GM04504 (cell line): ENCODE data around the gene DAB2IP.
"Not testable (repeated sequence)": the region's sequence is repeated elsewhere in the genome, so short reads cannot be mapped to it uniquely, and the experiment has no call there.

ENCODE experiments used
- DNase-seq: peaks from one replicate; pipeline ENCODE4 v3.0.0-alpha.2; 2012; ENCODE audit warnings: low read depth

Gene DAB2IP

DNA sequence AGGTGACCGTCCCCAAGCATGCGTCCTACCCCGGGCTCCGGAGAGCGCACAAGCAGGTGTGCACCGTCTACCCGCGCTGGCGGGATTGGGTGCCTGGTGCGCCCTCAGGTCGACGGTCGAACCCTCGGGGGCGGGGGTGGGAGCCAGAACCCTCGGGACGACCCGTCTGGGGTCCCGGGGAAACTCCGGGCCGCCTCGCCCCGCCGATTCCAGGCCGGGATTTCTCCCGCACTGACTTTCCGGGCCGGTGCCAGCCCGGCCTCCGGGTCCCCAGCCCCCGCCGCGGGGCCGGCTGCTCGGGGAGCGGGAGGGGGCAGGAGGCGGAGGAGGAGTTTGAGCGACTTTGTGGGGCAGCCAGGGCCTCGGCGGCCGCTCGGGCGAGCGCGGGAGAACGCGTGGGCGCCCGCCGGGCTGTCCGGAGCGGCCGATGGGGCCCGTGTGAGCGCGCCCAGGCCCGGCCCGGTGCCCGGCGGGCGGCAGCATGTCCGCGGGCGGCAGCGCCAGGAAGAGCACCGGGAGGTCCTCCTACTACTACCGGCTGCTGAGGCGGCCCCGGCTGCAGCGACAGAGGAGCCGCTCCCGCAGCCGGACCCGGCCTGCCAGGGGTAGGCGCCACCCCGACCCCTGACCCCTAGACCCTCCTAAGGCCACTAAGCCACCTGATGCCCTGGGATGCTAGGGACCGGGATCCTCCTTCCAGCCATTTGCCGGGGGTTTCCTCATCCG lies at the start of gene DAB2IP:
TSS of gene DAB2IP (plus strand) at position 340 of the 726 bp plus-strand sequence. CDS start at position 482, 142 bp downstream.
- DNase-seq = no peak

DNA sequence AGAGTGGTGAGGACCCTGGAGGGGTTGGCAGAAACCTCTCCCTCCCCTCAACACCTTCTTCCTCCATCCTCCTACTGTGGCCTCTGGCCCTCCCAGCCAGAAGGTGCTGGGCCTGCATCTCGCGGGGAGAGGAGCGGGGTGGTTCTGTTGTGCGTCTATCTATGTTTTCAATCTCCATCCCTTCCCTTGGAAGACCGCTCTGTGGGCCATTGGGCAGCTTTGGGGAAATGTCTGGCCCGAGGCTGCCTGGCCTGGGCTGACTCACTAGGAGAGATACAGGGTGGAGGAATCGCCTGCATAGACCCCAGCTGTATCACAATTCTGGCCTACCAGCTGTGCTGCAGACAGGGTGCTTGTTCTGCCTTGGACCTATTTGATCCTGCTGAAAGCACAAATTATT lies 48.4 kb upstream of the DAB2IP start:
- DNase-seq = no peak

DNA sequence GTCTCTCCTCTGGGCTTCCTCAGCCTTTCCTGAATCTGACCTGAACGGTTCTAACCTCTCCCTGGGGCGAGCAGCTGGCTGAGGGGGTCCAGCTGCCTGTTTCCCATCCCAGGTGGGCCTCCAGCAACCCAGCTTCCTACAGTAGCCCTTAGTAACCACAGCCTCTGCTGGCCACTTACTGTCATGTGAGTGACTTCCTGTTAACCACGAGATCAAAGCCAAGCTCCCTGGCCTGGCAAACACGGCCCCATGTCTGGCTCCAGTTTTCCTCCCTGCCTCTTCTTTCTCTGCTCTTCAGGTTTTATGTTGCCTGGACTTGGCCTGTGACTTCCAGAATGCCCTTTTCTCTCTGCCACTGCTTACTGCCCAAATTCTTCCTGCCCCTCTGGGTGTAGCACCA lies 47.2 kb upstream of the DAB2IP start:
- no peak for DNase-seq

DNA sequence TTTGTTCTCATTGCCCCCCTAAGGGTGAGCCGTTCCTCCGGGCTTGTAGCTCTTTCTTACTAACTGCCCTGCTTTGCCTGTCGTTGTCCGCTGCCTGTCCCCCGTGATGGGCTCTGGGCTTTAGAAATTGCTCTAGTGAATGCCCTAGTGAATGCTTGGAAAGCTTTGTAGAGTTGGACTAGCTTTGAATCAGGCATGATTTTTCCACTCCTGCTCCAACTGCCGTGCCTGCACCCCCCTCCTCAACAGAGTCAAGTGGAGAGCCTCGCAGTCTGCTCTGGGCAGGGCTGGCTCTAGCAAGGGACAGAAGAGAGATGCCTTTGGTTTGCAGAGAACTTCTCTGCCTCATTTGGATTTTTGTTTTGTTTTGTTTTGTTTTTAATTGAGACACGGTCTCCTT lies 46.8 kb upstream of the DAB2IP start:
- no peak for DNase-seq

DNA sequence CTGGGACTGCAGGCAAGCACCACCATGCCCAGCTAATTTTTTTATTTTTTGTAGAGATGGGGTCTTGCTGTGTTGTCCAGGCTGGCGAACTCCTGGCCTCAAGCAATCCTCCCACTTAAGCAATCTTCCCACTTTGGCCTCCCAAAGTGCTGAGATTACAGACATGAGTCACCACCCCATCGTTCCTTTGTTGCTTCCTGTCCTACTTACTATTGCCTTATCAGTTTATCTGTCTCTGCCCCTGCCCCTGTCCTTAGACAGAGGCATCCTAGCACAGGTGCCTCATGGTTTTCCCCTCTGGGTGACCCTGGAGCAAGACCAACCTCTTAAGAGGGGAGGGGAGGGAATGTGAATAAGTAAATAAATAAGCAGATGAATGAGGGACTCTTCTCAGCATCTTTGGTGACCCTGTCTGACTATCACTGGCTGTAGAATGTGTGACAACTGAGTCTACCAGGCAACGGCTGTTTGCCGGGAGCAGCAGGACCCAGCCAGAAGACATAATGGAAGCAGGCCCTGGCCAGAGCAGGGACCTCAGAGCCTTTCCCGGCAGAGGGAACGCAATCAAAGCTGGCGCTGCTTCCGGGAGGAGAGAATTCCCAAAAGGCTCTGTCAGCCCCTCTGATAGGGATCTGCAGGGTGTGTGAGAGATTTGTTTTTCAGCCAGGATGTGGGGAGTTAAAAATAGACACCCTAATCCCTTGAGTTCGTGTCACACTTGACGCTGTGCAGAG lies 43.8 kb upstream of the DAB2IP start:
- no peak for DNase-seq

DNA sequence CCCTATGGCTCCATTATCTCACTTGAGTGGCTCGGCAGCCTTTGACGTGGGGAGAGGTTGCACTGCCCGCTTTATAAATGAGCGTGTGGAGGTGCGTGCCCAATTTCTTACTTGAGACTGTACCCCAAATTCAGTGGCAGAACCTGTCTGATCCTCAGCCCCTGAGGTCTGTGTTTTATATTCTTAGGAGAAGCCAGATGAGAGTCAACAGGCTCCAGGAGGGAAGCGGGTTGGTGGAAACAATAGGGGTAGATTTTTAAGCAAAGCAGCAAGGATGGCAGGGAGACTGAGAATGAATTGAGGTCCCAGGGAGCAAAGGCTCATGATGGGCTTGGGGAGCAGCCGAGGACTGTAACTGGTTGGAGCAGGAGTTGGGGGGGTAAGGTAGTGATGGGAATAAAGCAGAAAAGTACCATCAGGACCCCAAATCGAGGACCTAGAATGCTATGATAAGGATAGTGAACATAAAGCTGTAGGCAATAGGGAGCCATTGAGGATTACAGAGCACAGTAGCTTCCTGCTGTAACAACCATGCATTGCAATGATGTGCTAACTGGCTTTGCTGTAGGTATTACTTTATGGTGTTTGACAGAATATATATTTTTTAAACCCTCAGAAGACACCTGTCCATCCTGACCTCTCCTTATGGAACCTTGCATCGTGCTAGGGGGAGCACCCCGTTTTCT lies 43.1 kb upstream of the DAB2IP start:
- no peak for DNase-seq

DNA sequence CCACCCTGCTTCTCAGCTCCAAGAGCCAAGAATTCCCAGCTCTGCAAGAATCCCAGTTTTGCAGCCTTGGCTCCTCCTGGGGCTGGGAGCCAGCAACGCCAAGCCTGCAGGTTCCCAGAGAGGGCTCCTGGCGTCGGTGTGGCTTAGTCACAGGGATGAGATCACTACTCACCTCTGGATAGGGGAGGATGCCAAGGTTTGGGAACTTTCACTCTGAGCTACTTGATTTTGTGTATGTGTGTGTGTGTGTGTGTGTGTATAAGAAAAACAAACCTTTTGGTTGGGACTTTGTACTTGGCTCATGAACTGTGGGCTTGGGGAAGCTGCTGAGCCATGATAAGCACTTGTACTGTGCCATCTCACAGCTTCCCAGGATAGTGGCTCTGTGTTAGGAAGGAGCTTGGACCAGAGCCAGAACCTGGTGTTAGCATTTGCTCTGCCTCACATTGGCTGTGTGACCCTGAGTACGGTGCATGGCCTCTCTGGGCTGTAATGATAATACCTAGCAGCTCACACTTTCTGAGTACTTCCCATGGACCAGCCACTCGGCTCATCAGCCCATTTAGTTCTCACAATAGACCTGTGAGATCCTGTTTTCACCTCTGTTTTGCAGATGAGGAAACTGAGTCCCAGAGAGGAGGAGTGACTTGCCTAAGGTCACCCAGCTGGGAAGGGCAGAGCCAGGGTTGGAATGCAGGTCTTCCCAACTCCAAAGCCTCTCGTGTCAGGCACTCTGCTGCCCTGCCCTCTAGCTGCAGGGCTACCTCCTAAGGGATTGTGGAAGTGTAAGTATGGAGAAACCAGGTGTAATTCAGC lies 41.4 kb upstream of the DAB2IP start:
- DNase-seq = no peak

DNA sequence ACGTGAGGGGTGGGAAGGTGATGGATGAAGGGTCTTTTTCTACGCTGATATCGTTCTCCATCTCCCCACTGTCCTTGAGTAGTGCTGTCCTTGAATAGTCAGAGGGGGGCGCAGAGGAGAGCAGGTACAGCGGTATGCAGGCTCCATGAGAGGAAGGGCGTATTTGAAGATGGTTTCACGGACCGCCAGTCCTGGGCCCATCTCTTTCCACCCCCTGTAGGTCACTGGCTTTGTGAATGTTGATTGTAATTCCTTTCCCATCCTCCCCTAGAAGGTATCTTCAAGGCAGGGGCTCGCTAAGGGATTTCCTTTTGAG lies 40.8 kb upstream of the DAB2IP start:
- no peak for DNase-seq

DNA sequence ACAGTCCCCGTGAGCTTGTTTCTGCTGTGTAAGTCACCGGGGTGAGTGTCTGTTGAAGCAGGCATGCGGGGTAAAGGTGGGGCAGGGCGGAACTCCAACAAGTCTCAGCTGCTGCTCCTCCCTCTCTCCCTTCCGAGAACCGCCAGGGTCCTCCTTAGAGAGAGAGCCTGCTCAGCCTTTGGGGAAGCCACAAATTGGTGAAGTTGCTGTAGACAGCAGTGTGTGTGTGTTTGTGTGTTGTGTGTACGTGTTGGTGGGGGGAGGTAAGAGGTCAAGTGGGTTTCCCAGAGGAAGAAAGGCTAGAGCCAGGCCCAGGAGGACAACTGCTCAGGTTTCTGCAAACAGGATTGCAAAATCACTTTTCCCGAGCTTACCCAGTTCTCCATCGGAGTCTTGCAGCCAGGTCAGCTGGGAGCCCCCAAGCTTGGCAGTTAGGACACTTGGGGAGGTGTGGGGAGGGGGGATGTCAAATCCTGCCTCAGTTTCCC lies 38.9 kb upstream of the DAB2IP start:
- no peak for DNase-seq

DNA sequence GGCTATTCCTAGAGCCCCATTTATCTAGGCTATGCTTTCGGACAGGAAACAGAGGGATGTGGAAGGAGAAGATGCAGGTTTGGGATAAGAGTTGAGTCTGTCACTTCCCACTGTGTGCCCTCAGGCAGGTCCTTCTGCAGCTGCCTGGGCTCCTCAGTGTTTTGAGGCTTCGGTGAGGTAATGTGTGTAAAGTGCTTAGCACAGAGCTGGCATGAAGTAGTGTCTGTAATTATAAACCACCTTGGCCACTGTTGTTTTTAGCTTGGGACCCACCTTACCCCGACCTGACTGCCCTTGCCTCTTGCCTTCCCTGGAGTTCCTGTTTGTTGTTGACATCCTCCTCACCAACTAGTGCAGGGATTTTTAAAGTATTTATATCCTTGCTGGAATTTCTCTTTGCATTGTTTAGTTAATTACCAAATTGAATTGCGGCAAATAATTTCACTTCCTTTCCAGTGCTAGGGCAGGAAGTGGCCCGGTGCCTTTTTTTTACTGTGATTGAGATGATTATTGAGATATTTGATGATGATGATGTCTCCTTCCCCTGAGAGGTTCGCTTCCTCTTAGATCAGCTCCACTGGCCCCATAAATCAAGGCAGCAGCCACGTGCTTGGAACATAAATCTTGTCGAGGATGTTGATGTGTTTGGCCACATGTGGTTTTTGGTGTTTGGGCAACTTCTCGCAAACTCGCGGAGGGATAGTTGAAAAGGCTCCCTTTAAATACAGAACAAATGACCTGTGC lies 38.3 kb upstream of the DAB2IP start:
- DNase-seq = no peak

DNA sequence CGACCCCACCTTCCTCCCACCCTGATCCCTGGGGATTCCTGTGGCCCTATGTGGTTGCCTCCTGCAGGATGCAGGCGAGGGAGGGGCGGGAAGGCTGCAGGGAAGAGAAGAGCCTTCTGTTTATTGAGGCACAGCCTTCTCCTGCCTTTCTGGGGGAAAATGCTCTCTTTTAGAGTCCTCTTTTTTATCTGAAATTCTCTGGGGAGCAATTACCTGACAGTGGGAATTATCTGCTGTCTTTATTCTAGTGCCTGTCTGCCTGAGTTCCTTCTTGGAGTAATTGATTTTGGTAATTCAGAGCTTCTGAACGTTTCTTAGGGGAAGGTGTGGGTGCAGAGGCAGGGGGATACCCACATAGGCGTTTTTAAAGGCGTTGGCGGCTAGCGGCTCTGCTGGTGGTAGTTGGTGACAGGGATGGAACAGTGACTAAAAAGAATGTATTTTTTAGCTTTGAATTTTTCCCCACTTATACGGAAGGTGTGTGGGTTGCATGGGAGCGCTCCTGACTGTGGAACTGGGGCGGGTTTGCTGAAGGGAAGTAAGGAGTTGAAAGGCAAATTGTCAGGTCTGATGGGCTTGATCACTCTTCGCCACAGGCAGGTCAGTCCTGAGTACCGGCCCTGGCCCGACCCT lies 35.2 kb upstream of the DAB2IP start:
- no peak for DNase-seq

DNA sequence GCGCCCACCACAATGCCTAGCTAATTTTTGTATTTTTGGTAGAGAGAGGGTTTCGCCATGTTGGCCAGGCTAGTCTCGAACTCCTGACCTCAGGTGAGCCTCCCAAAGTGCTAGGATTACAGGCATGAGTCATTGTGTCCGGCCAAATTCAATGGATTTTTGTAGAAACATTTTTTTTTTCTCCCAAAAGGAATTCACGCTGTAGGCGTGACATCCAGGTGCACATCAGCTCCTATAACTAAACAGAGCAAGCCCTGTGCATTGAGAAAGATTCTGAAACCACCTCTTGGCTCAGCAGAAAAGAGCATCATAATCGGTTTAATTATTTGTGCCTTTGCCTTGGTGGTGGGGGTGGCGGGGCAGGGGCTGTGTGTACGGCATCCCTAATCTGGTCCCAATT lies 32.9 kb upstream of the DAB2IP start:
- no peak for DNase-seq

DNA sequence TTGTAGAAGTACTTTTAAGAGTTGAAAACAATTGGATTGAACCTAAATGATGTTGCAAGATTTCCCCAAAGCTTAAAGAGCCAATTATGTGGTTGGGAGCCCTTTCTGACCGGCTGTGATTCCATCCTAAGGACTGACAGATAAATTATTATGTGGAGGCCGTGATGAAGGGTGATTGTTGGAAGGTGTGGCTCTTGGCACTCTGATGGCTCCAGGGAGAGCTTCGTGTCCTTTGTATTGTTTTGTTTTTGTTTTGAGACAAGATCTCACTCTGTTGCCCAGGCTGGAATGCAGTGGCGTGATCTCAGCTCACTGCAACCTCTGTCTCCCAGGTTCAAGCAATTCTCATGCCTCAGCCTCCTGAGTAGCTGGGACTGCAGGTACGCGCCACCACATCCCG lies 32.5 kb upstream of the DAB2IP start:
- not testable (repeated sequence) for DNase-seq

DNA sequence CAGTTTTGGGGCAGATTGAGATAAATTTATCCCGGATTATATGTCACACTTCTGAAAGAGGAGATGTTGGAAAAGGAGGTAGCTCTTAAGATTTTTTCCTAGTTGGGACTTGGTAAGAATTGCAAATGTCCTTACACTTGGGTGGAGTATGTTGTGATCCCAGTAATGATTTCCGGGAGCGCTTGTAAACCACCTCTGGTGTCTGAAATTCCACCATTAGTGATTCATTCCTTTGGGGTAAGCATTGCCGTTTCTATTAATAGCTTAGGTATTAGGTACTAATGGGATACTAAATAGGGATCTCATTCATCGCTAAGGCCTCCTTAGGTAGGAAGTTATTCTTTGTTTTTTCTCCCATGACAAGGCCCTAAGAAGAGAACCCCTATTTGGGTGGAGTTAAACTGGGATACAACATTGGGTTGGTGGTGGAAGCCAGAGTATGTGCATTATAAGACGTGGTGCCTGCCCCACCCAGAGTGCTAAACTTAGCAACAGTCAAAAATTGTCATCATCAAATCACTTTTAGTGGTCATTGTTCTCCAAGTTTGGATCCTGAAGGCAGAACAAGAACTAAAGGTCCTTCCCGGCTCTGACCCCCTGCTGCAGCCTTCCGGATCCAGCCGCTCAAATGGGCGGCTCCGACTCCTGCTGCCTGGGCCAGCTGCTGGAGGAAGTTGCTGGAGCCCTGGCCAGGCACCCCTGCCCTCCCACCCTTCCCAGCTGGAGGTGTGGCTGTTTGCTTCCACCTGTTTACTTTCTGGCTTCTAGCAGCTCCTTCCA lies 31.7 kb upstream of the DAB2IP start:
- no peak for DNase-seq

DNA sequence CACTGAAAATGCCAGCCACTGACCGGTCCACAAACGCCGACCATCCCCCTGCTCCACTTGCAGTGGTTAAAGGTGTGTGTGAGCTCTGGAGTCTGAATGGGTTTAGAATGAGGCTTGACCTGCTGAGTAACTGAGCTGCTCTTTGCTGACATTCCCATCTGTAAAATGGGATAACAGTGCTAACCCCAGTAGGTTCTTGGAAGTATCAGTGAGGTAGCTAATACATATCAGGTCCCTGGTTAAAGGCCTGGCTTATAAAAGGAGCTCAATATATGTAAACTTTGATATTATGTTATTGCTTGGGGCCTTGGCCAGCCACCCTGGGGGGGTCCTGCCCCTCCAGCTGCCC lies 31.1 kb upstream of the DAB2IP start:
- DNase-seq = no peak

DNA sequence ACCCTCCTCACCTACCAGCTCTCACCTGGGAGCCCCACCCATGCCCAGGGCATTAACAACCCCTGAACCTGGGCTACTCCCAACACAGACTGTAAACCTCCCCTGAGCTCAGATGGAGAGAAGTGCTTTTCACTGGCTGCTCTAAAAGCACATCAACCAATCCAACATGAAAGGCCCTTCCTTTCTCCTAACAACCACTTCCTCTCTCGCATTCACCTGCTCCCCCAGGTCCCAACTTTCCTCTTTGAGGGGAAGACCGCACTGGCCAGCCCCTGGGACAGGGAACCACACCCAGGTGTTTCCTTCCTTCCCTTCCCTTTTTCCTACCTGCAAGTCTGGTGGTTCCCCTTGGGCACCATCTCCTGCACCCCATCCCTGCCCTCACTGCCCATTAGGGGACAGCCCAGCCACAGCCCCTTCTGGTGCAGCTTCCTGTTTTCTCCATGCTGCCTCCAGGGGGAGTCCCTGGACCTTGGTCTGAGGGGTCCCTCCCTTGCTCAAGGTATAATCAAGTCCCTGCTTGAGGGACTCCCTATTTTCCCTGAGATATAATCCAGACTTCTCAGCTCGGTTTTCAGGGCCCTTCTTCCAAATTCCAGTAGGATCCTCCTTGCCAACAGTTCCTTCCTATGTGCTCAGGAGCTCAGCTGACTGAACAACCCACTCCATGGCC lies 30.5 kb upstream of the DAB2IP start:
- no peak for DNase-seq

DNA sequence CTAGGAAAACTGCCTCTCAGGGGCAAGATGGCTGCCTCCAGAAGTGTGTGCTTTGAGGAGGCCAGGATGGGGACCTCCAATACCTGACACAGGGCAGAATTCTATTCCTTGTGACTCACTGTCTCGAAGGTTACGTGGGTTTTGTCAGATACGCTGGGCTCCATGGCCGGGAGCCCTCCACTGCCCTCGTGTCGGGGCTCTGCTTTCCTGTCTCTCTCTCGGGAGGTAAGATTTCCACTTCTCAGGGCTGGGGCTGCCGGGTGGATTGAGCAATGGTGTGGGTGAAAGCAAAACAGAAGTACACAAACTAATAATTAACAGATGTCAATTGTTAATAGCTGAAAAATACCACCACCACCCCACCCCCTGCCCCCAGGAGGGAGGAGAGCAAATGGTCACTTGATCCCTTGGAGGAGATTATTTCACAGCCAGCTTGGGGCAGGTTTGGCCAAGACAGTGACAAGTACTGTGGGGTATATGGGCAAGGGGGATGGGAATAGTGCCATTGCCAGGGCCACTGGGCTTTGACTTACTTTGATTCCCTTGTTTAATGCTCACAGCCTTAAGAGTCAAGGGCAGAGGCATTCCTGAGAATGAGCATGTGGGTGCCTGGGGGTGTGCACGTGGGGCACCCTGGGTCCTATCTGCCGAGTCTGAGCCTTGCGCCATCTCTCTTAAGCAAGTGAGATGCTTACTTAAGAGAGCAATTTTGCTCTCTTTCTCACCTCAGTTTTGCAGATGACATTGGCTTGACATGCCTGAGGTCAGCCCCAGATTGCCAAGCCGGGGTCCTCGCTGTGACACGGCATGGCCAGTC lies 28.8 kb upstream of the DAB2IP start:
- DNase-seq = no peak

DNA sequence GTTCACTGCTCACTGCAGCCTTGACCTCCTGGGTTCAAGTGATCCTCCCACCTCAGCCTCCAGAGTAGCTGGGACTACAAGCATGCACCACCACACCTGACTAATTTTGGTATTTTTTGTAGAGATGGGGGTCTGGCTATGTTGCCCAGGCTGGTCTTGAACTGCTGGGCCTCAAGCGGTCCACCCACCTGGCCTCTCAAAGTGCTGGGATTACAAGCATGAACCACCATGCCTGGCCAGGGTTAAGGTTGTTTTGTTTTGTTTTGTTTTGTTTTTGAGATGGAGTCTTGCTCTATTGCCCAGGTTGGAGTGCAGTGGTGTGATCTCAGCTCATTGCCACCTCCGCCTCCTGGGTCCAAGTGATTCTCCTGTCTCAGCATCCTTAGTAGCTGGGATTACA lies 28.0 kb upstream of the DAB2IP start:
- not testable (repeated sequence) for DNase-seq

DNA sequence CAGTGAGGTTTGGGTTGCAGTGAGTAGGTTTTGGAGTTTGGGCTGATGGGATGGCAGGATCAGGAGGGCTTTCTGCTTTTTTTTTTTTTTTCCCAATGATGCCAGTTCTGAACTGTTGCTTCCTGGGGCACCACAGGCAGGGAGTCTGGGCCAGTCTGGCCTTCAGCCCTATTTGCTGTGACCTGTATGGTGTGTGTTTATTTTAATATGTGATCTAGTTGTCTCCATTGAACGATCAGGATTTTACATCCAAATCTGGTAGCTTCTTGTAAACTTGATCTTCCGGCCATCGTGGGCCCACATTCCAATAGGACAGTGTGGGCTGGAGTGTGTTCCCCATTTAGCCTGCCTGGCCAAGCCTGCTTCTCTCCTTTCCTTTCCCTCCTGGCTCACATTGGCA lies 25.8 kb upstream of the DAB2IP start:
- DNase-seq = no peak
